OCI-LY7 (cell line): ENCODE data around the gene PPP1R14B. TPM values are rescaled to one million over a fixed set of nuclear protein-coding genes. Genes with fewer than 3 reads are reported as not detected.

Source experiments
- BruUV-seq: library from RNA; stranded (reverse); fragments of 400-500 nt; replicated peaks from 2 replicates; lab custom pipeline; 2021; lab: Mats Ljungman, UMichigan
- CTCF ChIA-PET: fragments of 300-600 bp; sonication (Branson Sonifier 250); formaldehyde crosslinking; loops from one replicate; lab custom pipeline; 2022; ENCODE audit warnings: antibody characterized with exemption; ENCODE audit not compliant: unreplicated experiment; lab: Charles Lee
- POLR2A ChIA-PET: fragments of 300-600 bp; sonication (Branson Sonifier 250); formaldehyde crosslinking; loops from one replicate; lab custom pipeline; 2022; ENCODE audit warnings: antibody characterized with exemption; lab: Charles Lee
- DNase-seq: peaks from one replicate; pipeline ENCODE4 v3.0.0-alpha.2; 2015; ENCODE audit warnings: low spot score
- H2AFZ ChIP-seq: fragments of 200-600 bp; sonication (generic), shearing (Covaris generic); 2 replicates; pipeline ENCODE4 v1.6.1; 2014; ENCODE audit warnings: mild to moderate bottlenecking, antibody characterized with exemption, low read length, moderate library complexity
- H3K27ac ChIP-seq: fragments of 200-600 bp; sonication (generic); 2 replicates; pipeline ENCODE4 v1.5.1; 2014; ENCODE audit warnings: mixed run types, low read depth, mild to moderate bottlenecking, moderate library complexity, low read length, inconsistent platforms; ENCODE audit not compliant: poor library complexity, severe bottlenecking
- H3K36me3 ChIP-seq: fragments of 200-600 bp; sonication (generic); 2 replicates; pipeline ENCODE4 v1.6.1; 2014; ENCODE audit warnings: mild to moderate bottlenecking, antibody characterized with exemption, low read length, moderate library complexity, mixed read lengths; ENCODE audit not compliant: insufficient read depth
- H3K4me1 ChIP-seq: fragments of 200-600 bp; sonication (generic); 2 replicates; pipeline ENCODE4 v1.5.1; 2014; ENCODE audit warnings: mild to moderate bottlenecking, low read length; ENCODE audit not compliant: insufficient read depth, poor library complexity, severe bottlenecking
- H3K4me2 ChIP-seq: fragments of 200-600 bp; sonication (generic); 2 replicates; pipeline ENCODE4 v1.6.1; 2014; ENCODE audit warnings: mild to moderate bottlenecking, low read length
- H3K4me3 ChIP-seq: fragments of 200-600 bp; sonication (generic); 2 replicates; pipeline ENCODE4 v1.5.1; 2014; ENCODE audit warnings: mild to moderate bottlenecking, low read depth, low read length; ENCODE audit not compliant: poor library complexity, severe bottlenecking
- H3K79me2 ChIP-seq: fragments of 200-600 bp; sonication (generic); 2 replicates; pipeline ENCODE4 v1.6.1; 2016; ENCODE audit warnings: low read depth, mild to moderate bottlenecking, low read length, moderate library complexity, mixed read lengths; ENCODE audit not compliant: insufficient read depth
- H3K9me2 ChIP-seq: fragments of 200-600 bp; sonication (generic); 2 replicates; pipeline ENCODE4 v1.6.1; 2016; ENCODE audit warnings: mild to moderate bottlenecking, low read length, mixed read lengths; ENCODE audit not compliant: insufficient read depth
- H3K9me3 ChIP-seq: fragments of 200-600 bp; sonication (generic); 2 replicates; pipeline ENCODE4 v1.6.1; 2014; ENCODE audit warnings: mild to moderate bottlenecking, mixed run types, low read length, mixed read lengths
- H4K20me1 ChIP-seq: fragments of 200-600 bp; sonication (generic); 2 replicates; pipeline ENCODE4 v1.6.1; 2014; ENCODE audit warnings: mild to moderate bottlenecking, antibody characterized with exemption, low read length, moderate library complexity, mixed read lengths; ENCODE audit not compliant: insufficient read depth
- CTCF ChIP-seq: fragments of 200-600 bp; sonication (generic); conservative IDR thresholded peaks from 2 replicates; pipeline ENCODE4 v1.5.1; 2014; ENCODE audit warnings: mild to moderate bottlenecking, antibody characterized with exemption, low read length, moderate library complexity, mixed read lengths
- EZH2phosphoT487 ChIP-seq: fragments of 200-600 bp; sonication (generic); IDR thresholded peaks from 2 replicates; pipeline ENCODE4 v1.6.1; 2018; ENCODE audit warnings: low read depth, borderline replicate concordance, mild to moderate bottlenecking, mixed run types, antibody characterized with exemption, low read length, moderate library complexity, mixed read lengths
- intact Hi-C: fragments of 100-400 bp; cut with micrococcal nuclease; formaldehyde crosslinking; loops from one replicate; pipeline ENCODE4 v1.10.0; 2022; ENCODE audit not compliant: unreplicated experiment
- total RNA-seq, 2 experiments: library from RNA; depleted of rRNA in 1 of 2; stranded (reverse); fragments of >200 nt in 1 of 2; shearing (Covaris generic) in 1 of 2; gene quantifications; 2 replicates each; pipeline ENCODE4 v1.2.3, GENCODE V29; 2014 to 2022

Gene PPP1R14B
- total RNA-seq, 2 experiments from 2014 or later, result 198 to 223 TPM

- intact Hi-C loops, result loop anchor here (5.0 kb wide), 1 partner anchor 86 kb away; no protein-coding TSS in a partner anchor
- Histone ChIP-seq H3K36me3 (no peaks in the 10 kb centered on the region), H3K4me3 (no peak overlapping the region), H2AFZ (no peak overlapping the region), H4K20me1 (no peaks in the 10 kb centered on the region), H3K79me2 (no peaks in the 10 kb centered on the region), H3K27ac (no peak overlapping the region), H3K9me3 (no peaks in the 10 kb centered on the region), H3K4me2 (no peak overlapping the region), H3K4me1 (peaks cover 14% of the 10 kb centered on the region), H3K9me2 (no peaks in the 10 kb centered on the region)
- DNase-seq, result no peak
- ChIA-PET CTCF (interaction anchor here (0.6 kb wide), 1 partner anchor 19 kb away, joined by 7 read pairs; no protein-coding TSS in a partner anchor), POLR2A (no interaction called here)
- TF ChIP-seq EZH2phosphoT487 (no peak), CTCF (no peak)
- no TSS peak for BruUV-seq
Observed at GRCh38 chr11:64288353-64288750, 41.6 kb upstream of the PPP1R14B start.

- H3K4me3 ChIP-seq, result no peak overlapping the region
- no TSS peak for BruUV-seq
- intact Hi-C loops, result loop anchor here (5.0 kb wide), 1 partner anchor 86 kb away; no protein-coding TSS in a partner anchor
- no peaks in the 10 kb centered on the region for H4K20me1 ChIP-seq
- peaks cover 14% of the 10 kb centered on the region for H3K4me1 ChIP-seq
- no peak overlapping the region for H2AFZ ChIP-seq
- H3K9me3 ChIP-seq, result no peaks in the 10 kb centered on the region
- no peak for DNase-seq
- CTCF ChIA-PET, result no interaction called here
- H3K79me2 ChIP-seq, result no peaks in the 10 kb centered on the region
- H3K36me3 ChIP-seq, result no peaks in the 10 kb centered on the region
- no peak overlapping the region for H3K4me2 ChIP-seq
- POLR2A ChIA-PET, result no interaction called here
- no peak overlapping the region for H3K27ac ChIP-seq
- TF ChIP-seq CTCF, result no peak
- TF ChIP-seq EZH2phosphoT487, result no peak
- H3K9me2 ChIP-seq, result no peaks in the 10 kb centered on the region
Observed at GRCh38 chr11:64287676-64288352, 41.1 kb upstream of the PPP1R14B start.

- no peak for TF ChIP-seq CTCF
- no peak for TF ChIP-seq EZH2phosphoT487
- POLR2A ChIA-PET, result no interaction called here
Observed at GRCh38 chr11:64286801-64287159, 40.0 kb upstream of the PPP1R14B start.

More at GRCh38 chr11:64286801-64287159, 40.0 kb upstream of the PPP1R14B start:
- no peak overlapping the region for H2AFZ ChIP-seq
- H3K79me2 ChIP-seq, result no peaks in the 10 kb centered on the region
- peaks cover 14% of the 10 kb centered on the region for H3K4me1 ChIP-seq
- peak overlapping the region; percentile 97 for H3K4me2 ChIP-seq
- H4K20me1 ChIP-seq, result no peaks in the 10 kb centered on the region
- DNase-seq, result no peak
- H3K4me3 ChIP-seq, result no peak overlapping the region
- CTCF ChIA-PET, result no interaction called here
- no peaks in the 10 kb centered on the region for H3K9me3 ChIP-seq
- H3K36me3 ChIP-seq, result peaks cover 5% of the 10 kb centered on the region; the same call in 1 of the 2 replicates
- H3K27ac ChIP-seq, result no peak overlapping the region
- H3K9me2 ChIP-seq, result no peaks in the 10 kb centered on the region
- BruUV-seq, result no TSS peak
- intact Hi-C loops, result loop anchor here (5.0 kb wide), 1 partner anchor 84 kb away; no protein-coding TSS in a partner anchor
